HG03108 (cell line): ENCODE data around the gene TMEM147.

Experiments
- ATAC-seq: cut with Tn5 transposase; IDR thresholded peaks from one replicate; pipeline ENCODE4 v1.9.1; 2021; ENCODE audit warnings: moderate library complexity; ENCODE audit not compliant: unreplicated experiment

TMEM147 gene

GRCh38 chr19:35519291-35519690, 26.1 kb upstream of the TMEM147 start:
- ATAC-seq, result no peak

GRCh38 chr19:35521124-35521743, 24.2 kb upstream of the TMEM147 start:
- ATAC-seq, result no peak

- no peak for ATAC-seq
Measured at GRCh38 chr19:35522745-35523327, 22.6 kb upstream of the TMEM147 start.

GRCh38 chr19:35524181-35524837, 21.1 kb upstream of the TMEM147 start:
- no peak for ATAC-seq

- ATAC-seq, result no peak
Measured at GRCh38 chr19:35525873-35526272, 19.6 kb upstream of the TMEM147 start.

GRCh38 chr19:35528218-35529038, 17.0 kb upstream of the TMEM147 start, which contains the start of gene SBSN:
TSS of gene SBSN (minus strand) at chr19:35528311. CDS start at chr19:35528281, 30 bp downstream.
- ATAC-seq, result no peak

- no peak for ATAC-seq
Measured at GRCh38 chr19:35529241-35530218, 15.9 kb upstream of the TMEM147 start.

GRCh38 chr19:35531291-35531690, 14.1 kb upstream of the TMEM147 start:
- no peak for ATAC-seq

GRCh38 chr19:35533201-35533821, 12.1 kb upstream of the TMEM147 start, which contains the start of gene GAPDHS:
TSS of gene GAPDHS (plus strand) at chr19:35533456. CDS start at chr19:35533528, 72 bp downstream.
- ATAC-seq, result no peak

GRCh38 chr19:35533822-35534392, 11.5 kb upstream of the TMEM147 start:
- no peak for ATAC-seq

GRCh38 chr19:35534803-35535480, 10.5 kb upstream of the TMEM147 start:
- no peak for ATAC-seq

- ATAC-seq, result no peak
Measured at GRCh38 chr19:35539314-35539713, 6.1 kb upstream of the TMEM147 start.

GRCh38 chr19:35539850-35540249, 5.6 kb upstream of the TMEM147 start:
- no peak for ATAC-seq

- ATAC-seq, result no peak
Measured at GRCh38 chr19:35540356-35540927, 5.0 kb upstream of the TMEM147 start.

GRCh38 chr19:35542209-35542608, 3.2 kb upstream of the TMEM147 start:
- ATAC-seq, result no peak

GRCh38 chr19:35543280-35544109, 1.9 kb upstream of the TMEM147 start:
- no peak for ATAC-seq

GRCh38 chr19:35544110-35544802, 1.2 kb upstream of the TMEM147 start:
- no peak for ATAC-seq
